A549 (cell line): Measurements from ENCODE around the gene AJUBA. TPM values are rescaled to one million over a fixed set of nuclear protein-coding genes. Genes with fewer than 3 reads are reported as not detected.
A peak's percentile ranks its signal among the peaks of the same experiment; 100 is the strongest.

Experiments
- ATAC-seq, 2 experiments: fragments of 200-7000 bp in 1 of 2; fragments of >200 bp in 1 of 2; cut with Nextera tagmentation in 1 of 2; cut with Tn5 transposase in 1 of 2; 3 replicates each; pipeline versions ENCODE4 v1.8.0 to v1.9.1; 2018 to 2020; ENCODE audit warnings: mild to moderate bottlenecking in 1 of 2, moderate library complexity in 1 of 2
- CTCF ChIA-PET: fragments of 300-600 bp; sonication (Branson Sonifier 250); formaldehyde crosslinking; extraction: SDS; loops from one replicate; lab custom pipeline; 2021; ENCODE audit warnings: antibody characterized with exemption, inconsistent platforms; lab: Yijun Ruan, JAX
- POLR2A ChIA-PET: fragments of 350-600 bp; formaldehyde crosslinking; extraction: SDS; loops from one replicate; lab custom pipeline; 2021; ENCODE audit warnings: antibody characterized with exemption, inconsistent platforms; lab: Yijun Ruan, JAX
- DNase-seq, 2 experiments: peaks; one replicate each; pipeline versions ENCODE4 v3.0.0 to v3.0.0-alpha.2; 2011 to 2016; ENCODE audit warnings: low read depth in 1 of 2, low spot score in 1 of 2
- FAIRE-seq: peaks from 2 replicates; lab custom pipeline; 2011; peaks lifted over from hg19 to GRCh38; lab: Jason Lieb, UNC
- H3K27ac ChIP-seq, 2 experiments: fragments of >200 bp; sonication (Bioruptor Twin); formaldehyde crosslinking; 3 replicates each; pipeline ENCODE4 v1.5.1; 2016 to 2017
- H3K4me1 ChIP-seq: fragments of >200 bp; sonication (Bioruptor Twin); formaldehyde crosslinking; 3 replicates; pipeline ENCODE4 v1.6.1; 2016
- H3K4me2 ChIP-seq: fragments of >200 bp; sonication (Bioruptor Twin); formaldehyde crosslinking; 3 replicates; pipeline ENCODE4 v1.6.1; 2016
- H3K4me3 ChIP-seq: fragments of >200 bp; sonication (Bioruptor Twin); formaldehyde crosslinking; 3 replicates; pipeline ENCODE4 v1.5.1; 2016
- H3K9me3 ChIP-seq: fragments of >200 bp; sonication (Bioruptor Twin); formaldehyde crosslinking; 3 replicates; pipeline ENCODE4 v1.6.1; 2016
- ATOH8 ChIP-seq: fragments of 250-450 bp; sonication (Bioruptor Pico); IDR thresholded peaks from 2 replicates; pipeline ENCODE4 v1.5.0; 2020; ENCODE audit warnings: low read depth, mild to moderate bottlenecking, moderate library complexity
- CBX2 ChIP-seq: fragments of 200-600 bp; sonication (generic); IDR thresholded peaks from 2 replicates; pipeline ENCODE4 v1.6.1; 2016; ENCODE audit warnings: low read depth, mild to moderate bottlenecking, borderline replicate concordance
- CHD4 ChIP-seq: fragments of 200-600 bp; sonication (generic); IDR thresholded peaks from 2 replicates; pipeline ENCODE4 v1.6.1; 2016; ENCODE audit warnings: antibody characterized with exemption, mild to moderate bottlenecking, borderline replicate concordance
- ESRRA ChIP-seq: fragments of 150-350 bp; IDR thresholded peaks from 2 replicates; pipeline ENCODE4 v1.6.1; 2014; ENCODE audit warnings: mild to moderate bottlenecking, low read length, borderline replicate concordance
- FOXS1 ChIP-seq: fragments of 250-450 bp; sonication (Bioruptor Pico); IDR thresholded peaks from 2 replicates; pipeline ENCODE4 v1.5.0; 2020; ENCODE audit warnings: mild to moderate bottlenecking, moderate library complexity
- GATA3 ChIP-seq: IDR thresholded peaks from 2 replicates; pipeline ENCODE4 v1.6.1; 2012; ENCODE audit warnings: borderline replicate concordance
- HDAC2 ChIP-seq: fragments of 200-600 bp; sonication (generic); IDR thresholded peaks from 2 replicates; pipeline ENCODE4 v1.6.1; 2016
- HEYL ChIP-seq: fragments of 250-450 bp; sonication (Bioruptor Pico); IDR thresholded peaks from 2 replicates; pipeline ENCODE4 v1.8.0; 2021; ENCODE audit warnings: mild to moderate bottlenecking, moderate library complexity
- HOXA7 ChIP-seq: fragments of 250-450 bp; sonication (Bioruptor Pico); IDR thresholded peaks from 2 replicates; pipeline ENCODE4 v1.5.0; 2020; ENCODE audit warnings: mild to moderate bottlenecking, moderate library complexity
- HOXB13 ChIP-seq: fragments of 250-450 bp; sonication (Bioruptor Pico); IDR thresholded peaks from 2 replicates; pipeline ENCODE4 v1.5.0; 2020; ENCODE audit warnings: low read depth, mild to moderate bottlenecking, moderate library complexity
- JUNB ChIP-seq: fragments of >200 bp; sonication (Bioruptor Twin); formaldehyde crosslinking; IDR thresholded peaks from 2 replicates; pipeline ENCODE4 v1.6.1; 2016
- KDM5A ChIP-seq: fragments of 200-600 bp; sonication (generic); IDR thresholded peaks from 2 replicates; pipeline ENCODE4 v1.6.1; 2016; ENCODE audit warnings: antibody characterized with exemption, mild to moderate bottlenecking
- MAFK ChIP-seq: fragments of 450-650 bp; IDR thresholded peaks from 2 replicates; pipeline ENCODE4 v1.6.1; 2014; ENCODE audit not compliant: partially characterized antibody
- MAZ ChIP-seq: fragments of 150-350 bp; IDR thresholded peaks from 2 replicates; pipeline ENCODE4 v1.6.1; 2014; ENCODE audit warnings: antibody characterized with exemption, low read depth, low read length, borderline replicate concordance
- MYC ChIP-seq: IDR thresholded peaks from 2 replicates; pipeline ENCODE4 v1.6.1; 2012; ENCODE audit warnings: mild to moderate bottlenecking, inconsistent platforms, low read length, improper control_type of control experiment, borderline replicate concordance
- PBX3 ChIP-seq: IDR thresholded peaks from 2 replicates; pipeline ENCODE4 v1.6.1; 2012
- POLR2A ChIP-seq: IDR thresholded peaks from 2 replicates; pipeline ENCODE4 v1.6.1; 2012; ENCODE audit warnings: mild to moderate bottlenecking, low read length
- RAD21 ChIP-seq, 2 experiments: fragments of >200 bp in 1 of 2; sonication (Bioruptor Twin) in 1 of 2; formaldehyde crosslinking in 1 of 2; IDR thresholded peaks in 1 of 2; conservative IDR thresholded peaks in 1 of 2; 2 replicates in 1 of 2; 3 replicates in 1 of 2; pipeline ENCODE4 v1.6.1; 2012 to 2018; ENCODE audit warnings: inconsistent platforms in 1 of 2
- TP53 ChIP-seq: fragments of 250-450 bp; sonication (Bioruptor Pico); IDR thresholded peaks from 2 replicates; pipeline ENCODE4 v1.5.0; 2021; ENCODE audit warnings: mild to moderate bottlenecking, moderate library complexity
- ZC3H11A ChIP-seq: fragments of 450-650 bp; IDR thresholded peaks from 2 replicates; pipeline ENCODE4 v1.6.1; 2014; ENCODE audit warnings: antibody characterized with exemption, mild to moderate bottlenecking
- ZFP36 ChIP-seq: fragments of 450-650 bp; IDR thresholded peaks from 2 replicates; pipeline ENCODE4 v1.6.1; 2014; ENCODE audit warnings: borderline replicate concordance; ENCODE audit not compliant: partially characterized antibody
- ZNF302 ChIP-seq: fragments of 250-450 bp; sonication (Bioruptor Pico); IDR thresholded peaks from 2 replicates; pipeline ENCODE4 v1.9.0; 2021; ENCODE audit warnings: inconsistent platforms, mild to moderate bottlenecking, moderate library complexity
- WGBS: methylation state at CpG from one replicate; pipeline ENCODE4 v1.1.6; 2017; ENCODE audit errors: missing lambda C conversion rate; 5-methylcytosine and 5-hydroxymethylcytosine counted together
- polyA plus RNA-seq, 4 experiments: library from polyadenylated mRNA; depleted of rRNA in 3 of 4; stranded (reverse); fragments of >200 nt; fragmentation: RNase III in 1 of 4; extraction: RNeasy Plus Mini Kit Qiagen cat#74134 plus additional on column Dnase treatment in 1 of 4; gene quantifications; 2 replicates in 3 of 4; 3 replicates in 1 of 4; pipeline ENCODE4 v1.2.3, GENCODE V29; 2011 to 2017
- TF ChIP-seq, protein P1 (sequence below): IDR thresholded peaks from 2 replicates; pipeline ENCODE4 v1.6.1; 2012

The AJUBA gene
- polyA plus RNA-seq, 2 of the 4 experiments (the other 2 are of a cell fraction) = 53.4 to 98.0 TPM

GRCh38 chr14:22926316-22926715 lies 56.0 kb downstream of the AJUBA start (continued):
- TF ChIP-seq HEYL (CRISPR knock-in tag) (no peak), ESRRA (no peak)

DNA sequence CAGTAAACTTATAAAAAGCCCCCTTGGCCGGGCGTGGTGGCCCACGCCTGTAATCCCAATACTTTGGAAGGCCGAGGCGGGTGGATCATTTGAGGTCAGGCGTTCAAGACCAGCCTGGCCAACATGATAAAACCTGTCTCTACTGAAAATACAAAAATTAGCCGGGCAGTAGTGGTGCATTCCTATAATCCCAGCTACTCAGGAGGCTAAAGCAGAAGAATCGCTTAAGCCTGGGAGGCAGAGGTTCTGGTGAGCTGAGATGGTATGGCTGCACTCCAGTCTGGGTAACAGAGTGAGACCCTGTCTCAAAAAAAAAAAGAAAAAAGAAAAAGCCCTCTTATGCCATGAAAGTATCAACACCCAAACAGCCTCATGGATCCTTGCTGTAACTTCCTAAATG lies 56.8 kb downstream of the AJUBA start:
- ChIA-PET CTCF (interaction anchor here (1.2 kb wide), 1 partner anchor 355 kb away, joined by 4 read pairs; no protein-coding TSS in a partner anchor), POLR2A (no interaction called here)
- H3K4me3 ChIP-seq = no peak overlapping the region

DNA sequence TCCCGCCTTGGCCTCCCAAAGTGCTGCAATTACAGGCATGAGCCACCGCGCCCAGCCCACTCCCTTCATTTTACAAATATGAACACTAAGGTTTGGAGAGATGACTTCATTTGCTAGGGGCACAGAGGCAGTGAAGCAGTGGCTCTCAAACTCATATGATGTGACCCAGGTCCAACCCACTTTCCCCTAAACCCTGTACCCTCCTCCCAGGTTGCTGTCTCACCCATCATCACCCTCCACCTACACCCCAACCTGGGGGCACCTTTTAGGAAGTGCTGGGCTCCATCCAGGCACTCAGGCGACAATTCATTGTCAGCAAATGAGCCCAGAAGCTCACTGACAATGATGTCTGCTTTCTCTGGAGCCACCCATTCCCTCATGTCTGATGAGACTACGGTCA lies 58.6 kb downstream of the AJUBA start:
- H3K4me1 ChIP-seq = peaks cover 41% of the 10 kb centered on the region
- no peaks in the 10 kb centered on the region for H3K9me3 ChIP-seq
- no peak overlapping the region for H3K27ac ChIP-seq
- TF ChIP-seq HDAC2 = no peak
- TF ChIP-seq HOXA7 (CRISPR knock-in tag) = no peak
- TF ChIP-seq FOXS1 (CRISPR knock-in tag) = no peak
- TF ChIP-seq CBX2 = no peak
- TF ChIP-seq, all 56 proteins: peak for 0
- ATAC-seq = no peak
- no peak overlapping the region for H3K4me3 ChIP-seq
- CTCF ChIA-PET = interaction anchor here (1.0 to 1.5 kb wide), 2 partner anchors 23 to 51 kb away, joined by 3 to 4 read pairs; no protein-coding TSS in a partner anchor
- 98% methylated on average over 5 of the region's 5 CpGs for WGBS
- no peak for FAIRE-seq
- no peak overlapping the region for H3K4me2 ChIP-seq
- POLR2A ChIA-PET = no interaction called here
- DNase-seq = no peak

More for the DNA sequence above, 56.8 kb downstream of the AJUBA start:
- DNase-seq (no peak), FAIRE-seq (no peak), ATAC-seq (no peak)
- no peak overlapping the region for H3K27ac ChIP-seq
- TF ChIP-seq, protein P1, sequence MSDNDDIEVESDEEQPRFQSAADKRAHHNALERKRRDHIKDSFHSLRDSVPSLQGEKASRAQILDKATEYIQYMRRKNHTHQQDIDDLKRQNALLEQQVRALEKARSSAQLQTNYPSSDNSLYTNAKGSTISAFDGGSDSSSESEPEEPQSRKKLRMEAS = no peak
- TF ChIP-seq POLR2A (no peak), MAFK (no peak), KDM5A (no peak)
- no peak overlapping the region for H3K4me2 ChIP-seq
- 90% methylated on average over 8 of the region's 8 CpGs for WGBS
- peaks cover 33% of the 10 kb centered on the region for H3K4me1 ChIP-seq
- H3K9me3 ChIP-seq = no peaks in the 10 kb centered on the region

DNA sequence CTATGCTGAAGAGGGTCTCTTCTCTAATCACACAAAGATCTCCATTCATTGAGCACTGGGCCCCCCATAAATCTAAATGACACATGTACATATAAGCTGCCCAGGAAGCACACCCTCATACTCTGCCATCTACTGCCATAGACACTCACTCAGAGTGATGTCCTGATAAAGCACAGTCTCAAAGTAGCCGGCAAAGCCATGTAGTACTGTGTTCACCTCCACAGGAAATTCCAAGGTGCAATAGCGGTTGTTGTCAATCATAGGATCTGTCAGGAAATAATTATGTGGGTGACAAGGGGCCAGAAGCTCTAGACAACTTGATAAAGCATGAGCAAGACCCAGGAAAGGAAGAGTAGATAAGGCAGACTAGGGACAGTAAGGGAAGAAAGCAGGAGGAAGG lies 60.1 kb downstream of the AJUBA start:
- POLR2A ChIA-PET = no interaction called here

More for the DNA sequence above, 60.1 kb downstream of the AJUBA start:
- 97% methylated on average over 2 of the region's 2 CpGs for WGBS
- CTCF ChIA-PET = interaction anchor here (1.0 to 5.1 kb wide), 2 partner anchors 8 to 61 kb away, joined by 3 to 44 read pairs; partner anchors contain the start of gene PRMT5
- Histone ChIP-seq H3K4me3 (no peak overlapping the region), H3K9me3 (no peaks in the 10 kb centered on the region), H3K4me1 (peaks cover 30% of the 10 kb centered on the region), H3K4me2 (peak overlapping the region; percentile 23; the same call in 1 of the 3 replicates)
- FAIRE-seq (no peak), ATAC-seq (no peak), DNase-seq (no peak)
- TF ChIP-seq PBX3 (no peak), ZC3H11A (no peak), JUNB (no peak), RAD21 (conservative IDR thresholded peaks at IDR 0.05 in 1 of 2, IDR thresholded peaks at IDR 0.05 in 1 of 2) (no peak), CHD4 (no peak), KDM5A (no peak), HOXB13 (CRISPR knock-in tag) (no peak), GATA3 (no peak), ATOH8 (CRISPR knock-in tag) (no peak), ZNF302 (CRISPR knock-in tag) (no peak), MAZ (no peak), HEYL (CRISPR knock-in tag) (no peak), ZFP36 (no peak), MYC (no peak), MAFK (no peak), TP53 (CRISPR knock-in tag) (no peak)
- TF ChIP-seq, all 56 proteins: peak for 0
- H3K27ac ChIP-seq = peak overlapping the region in 1 of 2 experiments; percentile 41; a peak in 2 of 6 replicates

Other genes starting within 250 kb of the AJUBA start
- gene OXA1L, start 215.9 kb downstream of the AJUBA start, polyA plus RNA-seq (2011; rRNA removed) = 199 and 247 TPM in 2 replicates
- gene OXA1L, start 215.9 kb downstream of the AJUBA start, polyA plus RNA-seq (2017; fragmentation: RNase III; extraction: RNeasy Plus Mini Kit Qiagen cat#74134 plus additional on column Dnase treatment) = 126 to 133 TPM (median 132 TPM) in 3 replicates
- gene SLC7A7, start 167.1 kb downstream of the AJUBA start, polyA plus RNA-seq (2011; rRNA removed) = 86.8 and 104 TPM in 2 replicates
- 30.1 to 44.2 TPM (median 39.8 TPM) in 3 replicates for gene SLC7A7, start 167.1 kb downstream of the AJUBA start, polyA plus RNA-seq (2017; fragmentation: RNase III; extraction: RNeasy Plus Mini Kit Qiagen cat#74134 plus additional on column Dnase treatment)
- gene MRPL52, start 152.7 kb downstream of the AJUBA start, polyA plus RNA-seq (2011; rRNA removed) = 113 and 116 TPM in 2 replicates
- 172 to 173 TPM (median 172 TPM) in 3 replicates for gene MRPL52, start 152.7 kb downstream of the AJUBA start, polyA plus RNA-seq (2017; fragmentation: RNase III; extraction: RNeasy Plus Mini Kit Qiagen cat#74134 plus additional on column Dnase treatment)
- 1.9 and 2.5 TPM in 2 replicates for gene MMP14, start 146.0 kb downstream of the AJUBA start, polyA plus RNA-seq (2011; rRNA removed)
- gene MMP14, start 146.0 kb downstream of the AJUBA start, polyA plus RNA-seq (2017; fragmentation: RNase III; extraction: RNeasy Plus Mini Kit Qiagen cat#74134 plus additional on column Dnase treatment) = 1.1 to 2.0 TPM (median 1.5 TPM) in 3 replicates
- 74.3 and 99.6 TPM in 2 replicates for gene LRP10, start 110.8 kb downstream of the AJUBA start, polyA plus RNA-seq (2011; rRNA removed)
- 45.5 to 62.9 TPM (median 57.2 TPM) in 3 replicates for gene LRP10, start 110.8 kb downstream of the AJUBA start, polyA plus RNA-seq (2017; fragmentation: RNase III; extraction: RNeasy Plus Mini Kit Qiagen cat#74134 plus additional on column Dnase treatment)
- gene REM2, start 99.3 kb downstream of the AJUBA start, polyA plus RNA-seq (2011; rRNA removed) = 0.29 and 0.31 TPM in 2 replicates
- 0.23 to 0.46 TPM (median 0.29 TPM) in 3 replicates for gene REM2, start 99.3 kb downstream of the AJUBA start, polyA plus RNA-seq (2017; fragmentation: RNase III; extraction: RNeasy Plus Mini Kit Qiagen cat#74134 plus additional on column Dnase treatment)
- gene RBM23, start 63.4 kb downstream of the AJUBA start, polyA plus RNA-seq (2011; rRNA removed) = 68.0 and 71.7 TPM in 2 replicates
- 64.2 to 66.5 TPM (median 65.8 TPM) in 3 replicates for gene RBM23, start 63.4 kb downstream of the AJUBA start, polyA plus RNA-seq (2017; fragmentation: RNase III; extraction: RNeasy Plus Mini Kit Qiagen cat#74134 plus additional on column Dnase treatment)
- gene PRMT5, start 53.2 kb downstream of the AJUBA start, polyA plus RNA-seq (2011; rRNA removed) = 214 and 299 TPM in 2 replicates
- 185 to 224 TPM (median 188 TPM) in 3 replicates for gene PRMT5, start 53.2 kb downstream of the AJUBA start, polyA plus RNA-seq (2017; fragmentation: RNase III; extraction: RNeasy Plus Mini Kit Qiagen cat#74134 plus additional on column Dnase treatment)
- gene HAUS4, start 25.5 kb downstream of the AJUBA start, polyA plus RNA-seq (2011; rRNA removed) = 69.3 and 76.0 TPM in 2 replicates
- 35.9 to 42.6 TPM (median 37.3 TPM) in 3 replicates for gene HAUS4, start 25.5 kb downstream of the AJUBA start, polyA plus RNA-seq (2017; fragmentation: RNase III; extraction: RNeasy Plus Mini Kit Qiagen cat#74134 plus additional on column Dnase treatment)
- gene C14orf93, start 27.6 kb upstream of the AJUBA start, polyA plus RNA-seq (2011; rRNA removed) = 9.7 and 10.1 TPM in 2 replicates
- 5.6 to 6.8 TPM (median 5.7 TPM) in 3 replicates for gene C14orf93, start 27.6 kb upstream of the AJUBA start, polyA plus RNA-seq (2017; fragmentation: RNase III; extraction: RNeasy Plus Mini Kit Qiagen cat#74134 plus additional on column Dnase treatment)
- gene PSMB5, start 52.3 kb upstream of the AJUBA start, polyA plus RNA-seq (2011; rRNA removed) = 283 and 337 TPM in 2 replicates
- gene PSMB5, start 52.3 kb upstream of the AJUBA start, polyA plus RNA-seq (2017; fragmentation: RNase III; extraction: RNeasy Plus Mini Kit Qiagen cat#74134 plus additional on column Dnase treatment) = 352 to 365 TPM (median 363 TPM) in 3 replicates
- not detected in 2 replicates for gene PSMB11, start 59.7 kb upstream of the AJUBA start, polyA plus RNA-seq (2011; rRNA removed)
- gene PSMB11, start 59.7 kb upstream of the AJUBA start, polyA plus RNA-seq (2017; fragmentation: RNase III; extraction: RNeasy Plus Mini Kit Qiagen cat#74134 plus additional on column Dnase treatment) = not detected in 3 replicates
- 4.8 and 4.9 TPM in 2 replicates for gene CDH24, start 75.0 kb upstream of the AJUBA start, polyA plus RNA-seq (2011; rRNA removed)
- gene CDH24, start 75.0 kb upstream of the AJUBA start, polyA plus RNA-seq (2017; fragmentation: RNase III; extraction: RNeasy Plus Mini Kit Qiagen cat#74134 plus additional on column Dnase treatment) = 5.0 to 5.3 TPM (median 5.1 TPM) in 3 replicates
- gene ACIN1, start 112.6 kb upstream of the AJUBA start, polyA plus RNA-seq (2011; rRNA removed) = 126 and 140 TPM in 2 replicates
- 144 to 150 TPM (median 147 TPM) in 3 replicates for gene ACIN1, start 112.6 kb upstream of the AJUBA start, polyA plus RNA-seq (2017; fragmentation: RNase III; extraction: RNeasy Plus Mini Kit Qiagen cat#74134 plus additional on column Dnase treatment)
- gene C14orf119, start 113.0 kb upstream of the AJUBA start, polyA plus RNA-seq (2011; rRNA removed) = 82.5 and 107 TPM in 2 replicates
- gene C14orf119, start 113.0 kb upstream of the AJUBA start, polyA plus RNA-seq (2017; fragmentation: RNase III; extraction: RNeasy Plus Mini Kit Qiagen cat#74134 plus additional on column Dnase treatment) = 94.8 to 102 TPM (median 99.2 TPM) in 3 replicates
- gene CIROP, start 122.4 kb upstream of the AJUBA start, polyA plus RNA-seq (2011; rRNA removed) = 0.03 TPM in 1 of 2 replicates, not detected in the other
- gene CIROP, start 122.4 kb upstream of the AJUBA start, polyA plus RNA-seq (2017; fragmentation: RNase III; extraction: RNeasy Plus Mini Kit Qiagen cat#74134 plus additional on column Dnase treatment) = not detected in 3 replicates
- gene CEBPE, start 136.7 kb upstream of the AJUBA start, polyA plus RNA-seq (2011; rRNA removed) = not detected in 2 replicates
- 0.05 TPM in 1 of 3 replicates, not detected in the others for gene CEBPE, start 136.7 kb upstream of the AJUBA start, polyA plus RNA-seq (2017; fragmentation: RNase III; extraction: RNeasy Plus Mini Kit Qiagen cat#74134 plus additional on column Dnase treatment)
- gene SLC7A8, start 201.1 kb upstream of the AJUBA start, polyA plus RNA-seq (2011; rRNA removed) = 0.28 and 0.45 TPM in 2 replicates
- 0.35 to 0.49 TPM (median 0.39 TPM) in 3 replicates for gene SLC7A8, start 201.1 kb upstream of the AJUBA start, polyA plus RNA-seq (2017; fragmentation: RNase III; extraction: RNeasy Plus Mini Kit Qiagen cat#74134 plus additional on column Dnase treatment)